NB4 (cell line): ENCODE data around the gene ASCC1.

Source experiments
- MYC ChIP-seq: IDR thresholded peaks from 2 replicates; pipeline ENCODE4 v1.6.1; 2011; ENCODE audit warnings: low read depth, low read length
- POLR2A ChIP-seq: IDR thresholded peaks from 2 replicates; pipeline ENCODE4 v1.6.1; 2011; ENCODE audit warnings: mild to moderate bottlenecking; ENCODE audit not compliant: insufficient read length; ENCODE audit errors: extremely low read depth
- TF ChIP-seq, protein P1 (sequence below): IDR thresholded peaks from one replicate; pipeline ENCODE4 v1.5.1; 2012; ENCODE audit warnings: low read depth, low read length
- TF ChIP-seq, protein P2 (sequence below): IDR thresholded peaks from 2 replicates; pipeline ENCODE4 v1.6.1; 2011; ENCODE audit warnings: low read depth, low read length

DNA sequence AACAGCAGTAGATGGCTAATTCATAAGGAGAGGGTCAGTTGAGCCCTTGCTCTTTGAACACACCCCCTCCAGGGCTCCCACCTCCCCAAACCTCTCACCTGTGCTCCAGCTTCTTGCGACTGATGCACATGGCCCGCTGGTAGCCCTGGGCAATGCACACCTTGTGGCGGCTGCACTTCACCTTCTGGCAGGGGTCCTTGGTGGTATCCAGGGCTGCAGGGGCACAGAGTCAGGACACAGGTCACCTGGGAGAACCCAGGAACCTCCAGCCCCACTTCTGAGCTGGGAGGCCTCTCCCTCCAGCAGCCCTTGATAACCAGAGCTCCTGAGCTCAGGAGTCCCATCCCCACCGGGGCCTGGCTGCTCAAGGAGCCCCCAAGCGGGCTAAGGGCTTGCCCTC lies 144.0 kb downstream of the ASCC1 start:
- TF ChIP-seq POLR2A (no peak), MYC (no peak)
- TF ChIP-seq, protein P1, sequence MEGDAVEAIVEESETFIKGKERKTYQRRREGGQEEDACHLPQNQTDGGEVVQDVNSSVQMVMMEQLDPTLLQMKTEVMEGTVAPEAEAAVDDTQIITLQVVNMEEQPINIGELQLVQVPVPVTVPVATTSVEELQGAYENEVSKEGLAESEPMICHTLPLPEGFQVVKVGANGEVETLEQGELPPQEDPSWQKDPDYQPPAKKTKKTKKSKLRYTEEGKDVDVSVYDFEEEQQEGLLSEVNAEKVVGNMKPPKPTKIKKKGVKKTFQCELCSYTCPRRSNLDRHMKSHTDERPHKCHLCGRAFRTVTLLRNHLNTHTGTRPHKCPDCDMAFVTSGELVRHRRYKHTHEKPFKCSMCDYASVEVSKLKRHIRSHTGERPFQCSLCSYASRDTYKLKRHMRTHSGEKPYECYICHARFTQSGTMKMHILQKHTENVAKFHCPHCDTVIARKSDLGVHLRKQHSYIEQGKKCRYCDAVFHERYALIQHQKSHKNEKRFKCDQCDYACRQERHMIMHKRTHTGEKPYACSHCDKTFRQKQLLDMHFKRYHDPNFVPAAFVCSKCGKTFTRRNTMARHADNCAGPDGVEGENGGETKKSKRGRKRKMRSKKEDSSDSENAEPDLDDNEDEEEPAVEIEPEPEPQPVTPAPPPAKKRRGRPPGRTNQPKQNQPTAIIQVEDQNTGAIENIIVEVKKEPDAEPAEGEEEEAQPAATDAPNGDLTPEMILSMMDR = no peak
- TF ChIP-seq, protein P2, sequence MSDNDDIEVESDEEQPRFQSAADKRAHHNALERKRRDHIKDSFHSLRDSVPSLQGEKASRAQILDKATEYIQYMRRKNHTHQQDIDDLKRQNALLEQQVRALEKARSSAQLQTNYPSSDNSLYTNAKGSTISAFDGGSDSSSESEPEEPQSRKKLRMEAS = no peak
